ENCODE data around the gene RSPH4A. TPM values are rescaled to one million over a fixed set of nuclear protein-coding genes. Genes with fewer than 3 reads are reported as not detected.

The RSPH4A gene
- under 1 TPM in 1 of 2 donors, not detected in 1; 0.16 TPM for total RNA-seq

- DNase-seq (ENCODE audit: low spot score), result peak; percentile 93
- Histone ChIP-seq H3K27me3 (no peaks in the 10 kb centered on the region), H3K4me1 (peaks cover 0 to 7% of the 10 kb centered on the region in 2 donors), H3K36me3 (no peaks in the 10 kb centered on the region), H3K27ac (no peak within 1 kb of the TSS), H3K4me3 (peak within 1 kb of the TSS; percentile 44 to 53), H3K9me3 (no peaks in the 10 kb centered on the region)
- TF ChIP-seq, protein P1, sequence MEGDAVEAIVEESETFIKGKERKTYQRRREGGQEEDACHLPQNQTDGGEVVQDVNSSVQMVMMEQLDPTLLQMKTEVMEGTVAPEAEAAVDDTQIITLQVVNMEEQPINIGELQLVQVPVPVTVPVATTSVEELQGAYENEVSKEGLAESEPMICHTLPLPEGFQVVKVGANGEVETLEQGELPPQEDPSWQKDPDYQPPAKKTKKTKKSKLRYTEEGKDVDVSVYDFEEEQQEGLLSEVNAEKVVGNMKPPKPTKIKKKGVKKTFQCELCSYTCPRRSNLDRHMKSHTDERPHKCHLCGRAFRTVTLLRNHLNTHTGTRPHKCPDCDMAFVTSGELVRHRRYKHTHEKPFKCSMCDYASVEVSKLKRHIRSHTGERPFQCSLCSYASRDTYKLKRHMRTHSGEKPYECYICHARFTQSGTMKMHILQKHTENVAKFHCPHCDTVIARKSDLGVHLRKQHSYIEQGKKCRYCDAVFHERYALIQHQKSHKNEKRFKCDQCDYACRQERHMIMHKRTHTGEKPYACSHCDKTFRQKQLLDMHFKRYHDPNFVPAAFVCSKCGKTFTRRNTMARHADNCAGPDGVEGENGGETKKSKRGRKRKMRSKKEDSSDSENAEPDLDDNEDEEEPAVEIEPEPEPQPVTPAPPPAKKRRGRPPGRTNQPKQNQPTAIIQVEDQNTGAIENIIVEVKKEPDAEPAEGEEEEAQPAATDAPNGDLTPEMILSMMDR (IDR thresholded peaks at IDR 0.05), result no peak
Measured at GRCh38 chr6:116615937-116616736, at the start of gene RSPH4A. TSS of gene RSPH4A (plus strand) at chr6:116616479. CDS start at chr6:116616624, 145 bp downstream.

- TF ChIP-seq, protein P1 (IDR thresholded peaks at IDR 0.05), result no peak
- no peak for DNase-seq (ENCODE audit: low spot score)
- H3K4me3 ChIP-seq, result no peak overlapping the region
- peaks cover 0 to 23% of the 10 kb centered on the region in 2 donors for H3K4me1 ChIP-seq
- H3K27me3 ChIP-seq, result no peaks in the 10 kb centered on the region
- no peaks in the 10 kb centered on the region for H3K36me3 ChIP-seq
- no peaks in the 10 kb centered on the region for H3K9me3 ChIP-seq
- H3K27ac ChIP-seq, result no peak overlapping the region
Measured at GRCh38 chr6:116568111-116568510, 48.2 kb upstream of the RSPH4A start.

DNA sequence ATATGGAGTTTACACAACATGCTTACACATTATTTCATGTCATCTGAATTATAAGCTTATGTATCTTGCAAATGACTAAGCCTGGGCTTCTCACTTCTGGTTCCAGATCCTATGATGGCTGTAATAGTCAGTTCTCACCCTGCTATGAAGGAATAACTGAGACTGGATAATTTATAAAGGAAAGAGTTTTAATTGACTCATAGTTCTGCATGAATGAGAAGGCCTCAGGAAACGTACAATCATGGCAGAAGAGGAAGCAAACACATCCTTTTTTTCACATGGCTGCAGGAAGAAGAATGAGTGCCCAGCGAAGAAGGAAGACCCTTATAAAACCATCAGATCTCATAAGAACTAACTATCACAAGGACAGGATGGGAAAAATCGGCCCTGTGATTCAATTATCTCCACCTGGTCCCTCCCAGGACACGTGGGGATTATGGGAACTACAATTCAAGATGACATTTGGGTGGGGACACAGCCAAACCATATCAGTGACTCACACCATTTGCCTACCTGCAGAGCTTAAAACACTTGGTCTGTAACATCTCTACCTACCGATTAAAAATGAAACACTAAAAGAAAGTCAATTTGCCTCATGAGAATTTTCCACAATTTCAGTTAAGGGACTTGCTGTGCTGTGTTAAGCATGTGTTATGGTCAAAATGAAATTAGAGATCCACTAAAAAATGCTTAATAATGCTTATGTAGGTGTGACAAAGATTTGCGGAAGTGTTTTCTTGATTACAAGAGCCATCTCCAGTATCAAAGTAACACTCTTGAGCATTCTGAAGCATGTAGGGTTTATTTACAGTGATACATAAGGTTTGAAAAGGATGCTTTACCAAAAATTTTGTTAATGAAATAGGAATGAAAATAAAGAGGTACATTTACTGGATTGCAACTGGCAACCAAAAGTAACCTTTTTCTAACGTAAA lies 47.2 kb upstream of the RSPH4A start:
- DNase-seq (ENCODE audit: low spot score), result no peak
- Histone ChIP-seq H3K4me3 (no peak overlapping the region), H3K9me3 (no peaks in the 10 kb centered on the region), H3K4me1 (peaks cover 0 to 33% of the 10 kb centered on the region in 2 donors), H3K27me3 (no peaks in the 10 kb centered on the region), H3K27ac (no peak overlapping the region), H3K36me3 (no peaks in the 10 kb centered on the region)
- TF ChIP-seq, protein P1 (IDR thresholded peaks at IDR 0.05), result no peak

GRCh38 chr6:116570856-116571682 lies 45.2 kb upstream of the RSPH4A start, which contains the start of gene RWDD1:
TSS of gene RWDD1 (plus strand) at chr6:116571504. CDS start at chr6:116571583, 79 bp downstream.
- Histone ChIP-seq H3K4me3 (peak within 1 kb of the TSS; percentile 78 to 96), H3K27ac (peak within 1 kb of the TSS; percentile 91 to 94), H3K27me3 (no peaks in the 10 kb centered on the region), H3K36me3 (peaks cover 6% of the 10 kb centered on the region), H3K4me1 (peaks cover 0 to 33% of the 10 kb centered on the region in 2 donors), H3K9me3 (no peaks in the 10 kb centered on the region)
- TF ChIP-seq, protein P1 (IDR thresholded peaks at IDR 0.05), result peak in 1 of 2 donors; percentile 49
- peak; percentile 98 for DNase-seq (ENCODE audit: low spot score)

GRCh38 chr6:116571683-116572000 lies 44.6 kb upstream of the RSPH4A start:
- H3K9me3 ChIP-seq, result no peaks in the 10 kb centered on the region
- DNase-seq (ENCODE audit: low spot score), result no peak
- H3K36me3 ChIP-seq, result peaks cover 6% of the 10 kb centered on the region
- H3K27ac ChIP-seq, result peak overlapping the region; percentile 91 to 94
- peak overlapping the region; percentile 78 to 96 for H3K4me3 ChIP-seq
- H3K27me3 ChIP-seq, result no peaks in the 10 kb centered on the region
- peaks cover 0 to 33% of the 10 kb centered on the region in 2 donors for H3K4me1 ChIP-seq
- TF ChIP-seq, protein P1 (IDR thresholded peaks at IDR 0.05), result no peak
